GM19238 (cell line): ENCODE results near the gene DESI1.
"Not testable (repeated sequence)": the region's sequence is repeated elsewhere in the genome, so short reads cannot be mapped to it uniquely, and the experiment has no call there.

Experiments used
- DNase-seq: peaks from one replicate; pipeline ENCODE4 v3.0.0; 2011; ENCODE audit warnings: low spot score; ENCODE audit not compliant: insufficient read length

The DESI1 gene

DNA sequence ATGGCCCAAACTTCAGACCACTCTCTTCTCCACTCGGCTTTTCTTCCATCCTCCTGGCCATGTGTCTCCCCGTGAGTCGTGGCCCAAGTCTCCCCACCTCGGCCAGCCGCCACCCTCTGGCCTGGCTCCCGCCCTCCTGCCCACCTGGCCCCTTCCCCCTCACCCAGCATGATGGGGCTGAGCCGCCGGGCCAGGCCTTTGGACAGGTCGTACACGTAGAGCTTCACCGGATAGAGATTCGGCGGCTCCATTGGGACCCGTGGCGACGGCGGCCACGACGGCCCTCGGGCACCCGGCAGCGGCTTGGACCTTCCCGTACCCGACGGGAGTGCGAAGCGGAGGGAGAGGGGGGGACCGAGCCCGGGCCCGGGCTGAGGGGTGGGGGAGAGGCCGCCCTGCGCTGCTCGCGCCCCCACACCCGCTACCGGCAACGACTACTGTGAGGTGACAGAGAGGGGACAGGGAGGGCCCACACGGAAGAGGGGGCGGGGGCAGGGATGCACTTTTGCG is at the start of gene DESI1:
DESI1 (minus strand) TSS at position 455 of the 510 bp plus-strand sequence; CDS start at position 251, 204 bp downstream.
- DNase-seq: peak; percentile 26

DNA sequence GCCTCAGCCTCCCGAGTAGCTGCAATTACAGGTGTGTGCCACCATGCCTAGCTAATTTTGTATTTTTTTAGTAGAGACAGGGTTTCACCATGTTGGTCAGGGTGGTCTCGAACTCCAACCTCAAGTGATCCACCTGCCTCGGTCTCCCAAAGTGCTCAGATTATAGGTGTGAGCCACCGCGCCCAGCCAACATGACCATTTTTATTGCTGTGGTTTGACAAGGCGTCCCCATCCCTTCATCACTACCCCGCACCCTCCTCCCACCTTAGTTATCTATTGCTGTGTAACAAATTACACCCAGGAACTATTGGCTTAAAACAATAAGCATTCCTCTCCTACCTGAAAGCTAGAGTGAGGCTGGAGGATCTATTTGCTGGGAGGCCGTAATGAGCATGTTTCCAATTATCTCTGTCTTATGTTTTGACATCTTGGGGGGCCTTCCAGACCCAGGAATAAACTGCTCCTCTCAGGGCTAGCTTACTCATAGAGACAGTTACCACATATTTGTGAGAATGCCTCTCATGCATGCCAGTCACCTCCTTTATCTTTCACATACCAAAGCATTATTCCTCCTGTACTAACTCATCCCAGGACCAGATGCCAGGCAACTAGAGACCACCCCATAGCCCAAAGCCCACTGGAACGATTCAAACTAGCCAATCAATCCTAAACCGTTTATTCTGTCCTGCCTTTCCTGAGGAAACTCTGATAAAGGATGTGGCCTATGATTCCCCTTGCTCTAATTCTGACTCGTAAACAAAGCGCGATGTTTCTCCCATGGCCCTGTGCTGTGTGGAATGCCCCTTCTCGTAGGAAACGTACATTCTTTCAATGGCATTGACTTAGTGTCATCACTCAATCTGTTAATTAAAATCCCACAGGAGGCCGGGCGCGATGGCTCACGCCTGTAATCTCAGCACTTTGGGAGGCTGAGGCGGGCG is 48.4 kb upstream of the DESI1 start:
- DNase-seq: no peak

DNA sequence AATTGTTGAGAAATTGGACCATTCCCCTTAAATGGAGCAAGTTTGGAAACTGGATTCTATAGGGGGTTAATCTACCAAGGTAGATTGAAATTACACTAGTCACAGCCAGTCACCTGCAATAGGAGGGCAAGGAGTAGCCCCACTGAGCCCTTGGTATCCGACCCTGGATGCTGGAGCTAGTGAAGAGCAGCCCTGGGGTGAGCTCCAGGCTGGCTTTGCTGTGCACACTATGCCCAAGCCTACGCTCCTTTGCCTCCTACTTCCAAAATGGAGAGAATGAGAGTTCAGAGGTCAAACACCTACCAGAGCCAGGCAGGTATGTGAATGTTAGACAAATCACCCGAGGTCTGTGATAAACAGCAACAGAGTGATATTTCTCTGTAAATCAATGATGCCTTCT is 44.1 kb upstream of the DESI1 start:
- no peak for DNase-seq

DNA sequence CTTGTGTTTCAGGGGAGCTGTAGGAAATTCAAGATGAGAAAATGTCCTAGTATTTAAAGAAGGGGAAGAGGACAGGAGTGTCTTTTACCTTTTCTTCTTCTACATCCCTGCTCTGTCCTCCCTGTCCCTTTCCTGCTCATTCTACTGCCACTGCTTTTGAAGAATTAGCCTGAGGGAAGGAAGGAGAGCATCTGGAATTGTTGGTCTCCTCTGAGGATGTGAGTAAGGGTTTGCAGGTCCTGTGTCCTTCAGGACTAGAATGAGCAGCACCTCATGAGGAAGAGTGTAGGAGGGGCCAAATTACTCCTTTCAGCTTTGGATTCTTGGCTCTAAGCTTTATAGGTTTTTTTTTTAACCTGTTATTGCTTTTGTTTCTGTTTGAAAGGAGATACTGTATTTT is 43.6 kb upstream of the DESI1 start:
- no peak for DNase-seq

DNA sequence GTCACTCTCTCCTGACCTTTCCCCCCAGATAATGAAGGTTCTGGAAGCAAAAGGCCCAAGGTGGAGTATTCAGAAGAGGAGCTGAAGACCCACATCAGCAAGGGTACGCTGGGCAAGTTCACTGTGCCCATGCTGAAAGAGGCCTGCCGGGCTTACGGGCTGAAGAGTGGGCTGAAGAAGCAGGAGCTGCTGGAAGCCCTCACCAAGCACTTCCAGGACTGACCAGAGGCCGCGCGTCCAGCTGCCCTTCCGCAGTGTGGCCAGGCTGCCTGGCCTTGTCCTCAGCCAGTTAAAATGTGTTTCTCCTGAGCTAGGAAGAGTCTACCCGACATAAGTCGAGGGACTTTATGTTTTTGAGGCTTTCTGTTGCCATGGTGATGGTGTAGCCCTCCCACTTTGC is 42.8 kb upstream of the DESI1 start:
- DNase-seq: not testable (repeated sequence)

DNA sequence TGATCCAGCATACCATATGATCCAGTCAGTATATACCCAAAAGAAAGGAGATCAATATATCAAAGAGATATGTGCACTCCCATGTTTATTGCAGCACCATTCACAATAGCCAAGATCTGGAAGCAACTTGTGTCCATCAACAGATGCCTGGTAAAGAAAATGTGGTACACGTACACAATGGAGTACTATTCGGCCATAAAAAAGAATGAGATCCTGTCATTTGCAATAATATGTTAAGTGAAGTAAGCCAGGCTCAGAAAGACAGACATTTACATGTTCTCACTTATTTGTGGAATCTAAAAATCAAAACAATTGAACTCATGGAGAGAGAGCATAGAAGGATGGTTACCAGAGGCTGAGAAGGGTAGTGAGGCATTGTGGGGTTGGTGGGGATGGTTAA is 40.9 kb upstream of the DESI1 start:
- DNase-seq: no peak

DNA sequence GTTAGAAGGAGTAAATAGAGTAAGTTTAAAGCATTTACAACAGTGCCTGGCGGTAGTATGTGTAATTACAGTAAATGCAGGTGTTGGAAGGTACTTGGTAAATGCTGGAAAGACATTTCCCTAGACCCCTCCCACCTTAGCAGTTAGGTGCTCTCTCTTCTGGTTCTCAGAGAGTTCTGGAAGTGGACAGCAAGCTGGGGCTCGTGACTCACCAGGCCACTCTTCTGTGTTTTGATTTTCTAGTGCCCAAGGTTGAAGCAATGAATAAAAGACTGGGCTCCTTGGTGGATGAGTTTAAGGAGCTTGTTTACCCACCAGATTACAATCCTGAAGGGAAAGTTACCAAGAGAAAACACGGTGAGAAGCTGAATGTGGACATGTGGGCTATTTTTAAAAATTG is 40.2 kb upstream of the DESI1 start:
- DNase-seq: no peak

DNA sequence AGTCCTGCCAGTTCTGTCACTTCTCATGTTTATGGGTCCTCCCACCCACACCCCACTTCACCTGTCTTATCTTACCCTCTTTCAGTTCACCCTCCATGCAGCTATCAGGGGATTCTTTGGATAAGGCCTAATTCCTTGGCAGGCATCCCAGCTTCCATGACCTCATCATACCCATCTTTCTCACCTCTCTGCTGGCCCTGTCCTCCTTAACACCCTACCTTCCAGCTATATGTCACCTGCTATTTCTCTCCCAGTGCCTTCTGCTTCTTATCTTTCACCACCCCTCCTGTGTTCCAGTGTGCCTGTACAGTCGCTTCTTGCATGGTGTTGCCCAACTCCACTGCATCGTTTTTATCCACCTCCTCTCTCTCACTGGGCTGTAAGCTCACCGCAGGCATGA is 39.6 kb upstream of the DESI1 start:
- DNase-seq: no peak

DNA sequence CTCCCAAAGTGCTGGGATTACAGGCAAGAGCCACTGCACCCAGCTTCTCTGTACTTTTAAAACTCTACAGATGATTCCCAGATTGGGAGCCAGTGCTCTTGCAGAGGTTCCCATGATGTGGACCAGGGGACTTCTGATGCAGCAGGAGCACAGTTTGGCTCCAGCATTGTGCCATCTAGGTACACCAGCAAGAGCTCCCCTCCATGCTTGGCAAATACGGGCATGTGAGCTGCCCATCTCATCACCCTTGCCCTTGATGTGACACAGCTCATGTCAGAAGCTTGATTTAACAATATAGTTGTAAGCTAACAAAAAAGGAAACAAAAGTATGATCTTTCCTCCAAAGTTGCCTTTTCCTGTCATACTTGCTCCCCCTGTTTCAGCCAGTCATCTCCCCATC is 39.1 kb upstream of the DESI1 start:
- DNase-seq: no peak

DNA sequence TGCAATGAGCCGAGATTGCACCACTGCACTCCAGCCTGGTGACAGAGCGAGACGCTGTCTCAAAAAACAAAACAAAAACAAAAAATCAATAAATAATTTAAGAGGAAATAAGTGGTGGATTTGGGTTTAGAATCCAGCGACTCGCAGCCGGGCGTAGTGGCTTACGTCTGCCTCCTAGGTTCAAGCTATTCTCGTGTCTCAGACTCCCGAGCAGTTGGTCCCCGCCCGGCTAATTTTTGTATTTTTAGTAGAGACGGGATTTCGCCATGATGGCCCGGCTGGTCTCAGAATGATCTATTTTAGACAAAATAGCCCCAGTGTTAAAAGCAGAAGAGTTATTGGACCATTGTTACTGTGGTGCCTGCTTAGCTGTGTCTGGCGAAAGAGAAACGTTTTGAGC is 38.0 kb upstream of the DESI1 start:
- DNase-seq: no peak

DNA sequence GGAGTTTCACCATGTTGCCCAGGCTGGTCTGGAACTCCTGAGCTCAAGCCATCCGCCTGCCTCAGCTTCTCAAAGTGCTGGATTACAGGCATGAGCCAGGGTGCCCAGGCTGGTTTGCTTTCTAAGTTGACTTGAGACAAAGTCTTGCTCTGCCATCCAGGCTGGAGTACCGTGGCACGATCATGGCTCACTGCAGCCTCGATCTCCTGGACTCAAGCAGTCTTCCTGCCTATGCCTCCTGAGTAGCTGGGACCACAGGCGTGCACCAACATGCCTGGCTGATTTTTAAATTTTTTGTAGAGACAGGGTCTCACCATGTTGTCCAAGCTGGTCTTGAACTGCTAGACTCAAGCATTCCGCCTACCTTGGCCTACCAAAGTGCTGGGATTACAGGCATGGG is 36.9 kb upstream of the DESI1 start:
- no peak for DNase-seq

DNA sequence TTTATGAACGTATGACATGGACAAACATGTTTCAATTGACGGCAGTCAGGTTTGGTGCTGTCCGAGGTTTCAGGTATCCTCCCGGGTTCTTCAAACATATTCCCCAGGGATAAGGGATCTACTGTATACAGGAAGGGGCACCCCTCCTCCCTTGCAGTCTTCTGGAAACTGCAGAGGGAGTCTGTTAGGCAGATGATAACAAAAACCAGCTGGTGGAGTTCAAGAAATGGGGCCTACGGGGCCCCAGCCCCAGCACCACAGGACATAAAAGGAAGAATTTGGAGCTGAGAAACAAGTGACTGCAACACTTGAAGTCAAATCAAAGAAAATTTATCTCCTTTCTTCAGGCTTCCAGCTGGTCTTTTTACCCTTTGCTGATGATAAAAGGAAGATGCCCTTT is 35.7 kb upstream of the DESI1 start:
- DNase-seq: no peak

DNA sequence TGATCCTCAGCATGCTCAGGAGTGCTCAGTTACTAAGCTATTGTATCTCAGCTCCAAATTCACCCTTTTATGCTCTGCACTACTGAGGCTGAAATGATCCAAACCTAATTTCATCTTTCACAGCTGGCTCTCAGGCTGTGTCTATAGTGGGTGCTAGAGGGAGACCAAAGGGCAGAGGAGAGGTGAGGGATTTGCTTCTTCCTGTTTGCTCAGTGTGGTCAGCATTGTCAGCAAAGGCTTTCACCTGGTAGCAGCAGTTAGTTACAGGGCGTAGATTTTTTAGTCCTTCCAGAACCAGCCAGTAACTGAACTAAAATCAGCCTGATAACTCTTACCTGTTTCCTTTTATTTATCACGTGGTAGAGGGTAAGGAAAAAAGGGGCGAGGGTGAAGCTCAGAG is 33.5 kb upstream of the DESI1 start:
- no peak for DNase-seq

DNA sequence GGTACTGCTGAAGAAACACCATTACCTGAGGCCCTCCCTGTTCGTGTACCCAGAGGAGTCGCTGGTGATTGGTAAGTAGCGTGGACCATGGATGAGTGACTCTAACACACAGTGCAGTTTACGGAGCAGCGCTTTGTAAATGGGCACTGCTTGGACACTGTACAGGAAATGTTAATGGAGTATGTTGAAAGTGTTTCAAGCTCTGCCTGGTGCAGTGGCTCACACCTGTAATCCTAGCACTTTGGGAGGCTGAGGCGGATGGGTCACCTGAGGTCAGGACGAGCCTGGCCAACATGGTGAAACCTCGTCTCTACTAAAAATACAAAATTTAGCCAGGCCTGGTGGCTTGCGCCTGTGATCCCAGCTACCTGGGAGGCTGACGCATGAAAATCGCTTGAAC is 30.0 kb upstream of the DESI1 start:
- DNase-seq: no peak

DNA sequence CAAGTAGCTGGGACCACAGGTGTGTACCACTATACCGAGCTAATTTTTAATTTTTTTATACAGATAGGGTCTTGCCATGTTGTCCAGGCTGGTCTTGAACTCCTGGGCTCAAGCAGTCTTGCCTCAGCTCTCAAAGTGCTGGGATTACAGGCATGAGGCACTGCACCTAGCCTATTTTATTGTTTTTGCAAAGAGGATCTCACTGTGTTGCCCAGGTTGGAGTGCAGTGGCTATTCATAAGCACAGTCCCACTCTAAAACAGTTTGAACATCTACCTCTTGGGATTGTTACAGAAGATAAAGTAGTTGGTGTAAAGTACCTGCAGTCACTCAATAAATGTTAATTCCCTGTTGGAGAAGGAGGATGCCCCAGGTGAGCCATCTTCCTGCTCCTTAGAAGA is 29.4 kb upstream of the DESI1 start:
- DNase-seq: no peak

DNA sequence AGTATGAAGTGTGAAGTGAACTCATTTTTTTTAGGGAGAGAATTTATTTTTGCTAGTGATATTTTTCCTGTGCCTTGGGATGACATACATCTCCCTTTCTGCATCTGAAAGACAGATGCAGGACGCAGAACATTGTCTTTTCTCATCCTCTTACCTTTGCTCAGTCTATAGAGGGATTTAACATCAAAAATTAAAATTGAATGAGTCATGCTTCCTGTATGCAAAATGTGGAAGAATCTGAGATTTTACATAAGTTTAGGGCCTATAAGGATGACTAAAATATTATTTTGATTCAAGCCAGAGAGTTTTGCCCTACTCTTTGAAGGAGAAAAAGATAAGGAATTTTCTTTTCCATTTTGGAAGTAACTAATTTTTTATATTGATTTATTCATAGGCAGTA is 27.6 kb upstream of the DESI1 start:
- DNase-seq: no peak

DNA sequence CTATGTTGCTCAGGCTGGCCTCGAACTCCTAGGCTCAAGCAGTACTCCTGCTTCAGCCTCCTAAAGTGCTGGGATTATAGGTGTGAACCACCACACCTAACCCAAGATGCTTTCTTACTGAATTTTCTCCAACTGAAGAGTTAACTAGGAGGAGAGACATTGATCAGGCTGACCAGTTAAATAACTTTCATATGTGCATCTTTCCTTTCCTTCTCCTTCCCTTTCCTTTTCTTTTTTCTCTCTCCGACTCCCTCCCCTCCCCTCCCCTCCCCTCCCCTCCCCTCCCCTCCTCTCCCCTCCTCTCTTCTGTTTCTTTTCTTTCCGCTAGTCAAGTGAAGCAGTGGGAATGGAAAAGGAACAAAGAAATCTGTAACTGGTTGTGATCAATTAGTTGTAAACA is 26.9 kb upstream of the DESI1 start:
- DNase-seq: no peak

DNA sequence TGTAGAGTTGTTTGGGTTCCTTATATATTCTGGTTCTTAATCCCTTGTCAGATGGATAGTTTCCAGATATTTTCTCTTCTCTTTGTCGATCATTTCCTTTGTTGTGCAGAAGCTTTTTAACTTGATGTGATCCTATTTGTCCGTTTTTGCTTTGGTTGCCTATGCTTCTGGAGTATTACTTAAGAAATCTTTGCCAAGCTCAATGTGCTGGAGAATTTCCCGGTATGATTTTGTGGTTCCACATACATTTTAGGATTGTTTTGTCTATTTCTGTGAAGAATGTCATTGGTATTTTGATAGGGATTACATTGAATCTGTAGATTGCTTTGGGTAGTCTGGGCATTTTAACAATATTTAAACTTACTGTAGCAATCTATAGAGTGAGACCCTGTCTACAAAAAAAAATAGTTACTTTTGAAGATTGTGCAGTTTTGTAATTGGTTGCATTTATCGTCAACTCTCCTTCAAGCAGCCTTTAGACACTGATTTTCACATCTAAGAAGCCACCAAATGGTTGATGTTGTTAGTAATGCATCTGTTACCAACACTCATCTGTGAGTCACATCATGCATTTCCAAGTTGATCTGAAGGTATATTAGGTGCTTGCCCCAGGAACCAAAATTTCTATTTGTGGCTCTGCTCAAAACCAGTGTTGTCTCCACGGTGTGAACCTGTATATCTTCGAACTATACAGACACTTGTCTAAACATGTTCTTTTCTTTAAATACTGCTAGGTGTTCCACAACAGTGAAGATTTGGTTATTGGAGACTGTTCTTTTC is 21.7 kb upstream of the DESI1 start:
- no peak for DNase-seq

DNA sequence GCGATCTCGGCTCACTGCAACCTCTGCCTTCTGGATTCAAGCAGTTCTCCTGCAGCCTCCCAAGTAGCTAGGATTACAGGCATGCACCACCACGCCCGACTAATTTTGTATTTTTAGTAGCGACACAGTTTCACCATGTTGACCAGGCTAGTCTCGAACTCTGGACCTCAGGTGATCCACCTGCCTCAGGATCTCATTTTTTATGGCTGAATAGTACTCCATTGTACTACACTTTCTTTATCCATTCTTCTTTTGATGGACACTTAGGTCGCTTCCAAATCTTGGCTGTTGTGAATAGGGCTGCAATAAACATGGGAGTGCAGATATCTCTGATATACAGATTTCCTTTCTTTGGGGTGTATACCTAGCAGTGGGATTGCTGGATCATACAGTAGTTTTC is 21.0 kb upstream of the DESI1 start:
- DNase-seq: no peak

DNA sequence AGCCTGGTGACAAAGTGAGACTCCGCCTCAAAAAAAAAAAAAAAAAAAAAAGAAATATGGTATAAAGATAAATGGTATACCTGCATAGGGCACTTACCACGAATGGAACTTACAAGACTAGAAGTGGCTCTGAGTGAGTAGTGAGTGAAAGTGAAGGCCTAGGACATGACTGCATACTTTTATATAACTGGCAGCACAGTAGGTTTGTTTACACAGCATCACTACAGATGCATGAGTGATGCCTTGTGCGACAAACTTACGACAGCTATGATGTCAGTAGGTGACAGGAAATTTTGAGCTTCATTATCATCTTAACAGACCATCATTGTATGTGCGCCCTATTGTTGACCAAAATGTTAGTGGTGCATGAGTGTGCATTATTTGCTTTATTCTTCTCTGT is 17.9 kb upstream of the DESI1 start:
- DNase-seq: no peak

DNA sequence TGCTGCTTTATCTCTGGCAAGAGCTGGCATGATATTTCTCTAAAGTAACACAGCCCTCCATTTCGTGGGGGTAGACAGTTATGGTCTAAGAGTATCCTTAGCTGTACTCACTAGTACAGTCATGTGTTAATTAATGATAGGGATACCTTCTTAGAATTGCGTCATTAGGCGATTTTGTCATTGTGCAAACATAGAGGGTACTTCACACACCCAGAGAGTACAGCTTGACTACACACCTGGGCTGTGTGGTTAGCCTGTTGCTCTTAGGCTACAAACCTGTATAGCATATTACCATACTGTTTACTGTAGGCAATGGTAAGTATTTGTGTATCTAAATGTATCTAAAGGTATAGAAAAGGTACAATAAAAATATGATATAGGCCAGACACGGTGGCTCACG is 17.3 kb upstream of the DESI1 start:
- DNase-seq: no peak

DNA sequence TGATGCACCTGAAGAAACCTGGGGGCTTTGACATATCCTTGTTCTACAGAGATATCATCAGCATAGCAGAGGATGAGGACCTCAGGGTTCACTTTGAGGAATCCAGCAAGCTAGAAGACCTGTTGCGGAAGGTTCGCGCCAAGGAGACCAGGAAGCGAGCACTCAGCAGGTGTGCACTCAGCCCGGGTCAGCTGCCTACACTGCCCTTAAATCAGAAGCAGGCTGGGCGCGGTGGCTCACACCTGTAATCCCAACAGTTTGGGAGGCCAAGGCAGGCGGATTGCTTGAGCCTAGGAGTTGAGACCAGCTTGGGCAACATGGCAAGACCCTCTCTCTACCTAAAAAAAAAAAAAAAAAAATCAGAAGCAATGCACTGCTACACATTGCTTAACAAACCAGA is 16.8 kb upstream of the DESI1 start:
- not testable (repeated sequence) for DNase-seq
